GM21528 (cell line): ENCODE data around the gene TET3.

Experiments
- ATAC-seq: cut with Tn5 transposase; IDR thresholded peaks from one replicate; pipeline ENCODE4 v1.9.1; 2021; ENCODE audit warnings: mild to moderate bottlenecking, moderate library complexity; ENCODE audit not compliant: unreplicated experiment, low FRiP score

TET3 gene

DNA sequence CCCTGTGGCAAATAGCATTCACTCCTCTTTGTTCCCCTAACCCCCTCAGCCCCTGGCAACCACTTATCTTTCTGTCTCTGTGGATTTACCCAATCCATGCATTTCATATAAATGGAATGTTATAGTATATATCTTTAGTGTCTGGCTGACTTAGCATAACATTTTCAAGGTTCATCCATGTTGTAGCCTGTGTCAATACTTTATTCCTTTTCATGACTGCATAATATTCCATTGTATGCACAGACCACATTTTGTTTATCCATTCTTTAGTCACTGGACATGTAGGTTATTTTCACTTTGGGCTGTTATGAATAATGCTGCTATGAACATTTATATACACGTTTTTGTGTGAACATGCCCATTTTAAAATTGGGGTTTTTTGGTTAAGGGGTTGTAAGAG lies 42.8 kb downstream of the TET3 start:
- ATAC-seq, result no peak

DNA sequence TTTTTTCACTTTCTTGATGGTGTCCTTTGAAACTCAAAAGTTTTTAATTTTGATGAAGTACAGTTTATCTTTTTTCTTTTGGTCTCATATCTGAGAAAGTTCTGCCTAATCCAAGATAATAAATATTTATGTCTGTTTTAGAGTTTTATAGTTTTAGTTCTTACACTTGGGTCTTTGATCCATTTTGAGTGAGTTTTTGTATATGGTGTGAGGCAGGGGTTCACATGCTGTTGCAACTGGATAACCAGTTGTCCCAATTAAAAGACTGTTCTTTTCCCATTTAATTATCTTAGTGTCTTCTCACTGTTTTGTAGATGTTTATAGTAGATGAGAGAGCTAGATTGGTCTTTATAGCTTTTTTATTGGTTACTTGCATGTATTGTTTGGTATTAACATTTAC lies 43.6 kb downstream of the TET3 start:
- no peak for ATAC-seq

- no peak for ATAC-seq
These were observed 44.0 kb downstream of the TET3 start for GRCh38 chr2:74028741-74029140.

- no peak for ATAC-seq
These were observed 45.1 kb downstream of the TET3 start for GRCh38 chr2:74029714-74030397.

GRCh38 chr2:74031221-74031620 lies 46.5 kb downstream of the TET3 start:
- ATAC-seq, result no peak

DNA sequence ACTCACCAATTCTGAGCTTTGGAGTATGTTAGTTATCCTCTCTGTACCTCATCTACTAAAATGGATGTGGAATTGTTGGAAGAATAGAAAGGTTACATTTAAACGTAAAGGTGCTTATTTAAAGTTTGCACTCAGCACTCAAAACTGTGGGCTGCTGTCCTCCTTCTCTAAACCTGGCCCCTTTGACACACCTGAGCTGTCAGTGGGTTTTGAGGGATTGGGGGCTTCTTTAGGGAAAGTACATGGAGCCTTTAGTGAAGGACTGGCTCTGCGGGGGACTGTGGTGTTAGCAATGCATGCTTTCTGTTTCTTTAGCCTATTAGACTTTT lies 47.2 kb downstream of the TET3 start:
- no peak for ATAC-seq

DNA sequence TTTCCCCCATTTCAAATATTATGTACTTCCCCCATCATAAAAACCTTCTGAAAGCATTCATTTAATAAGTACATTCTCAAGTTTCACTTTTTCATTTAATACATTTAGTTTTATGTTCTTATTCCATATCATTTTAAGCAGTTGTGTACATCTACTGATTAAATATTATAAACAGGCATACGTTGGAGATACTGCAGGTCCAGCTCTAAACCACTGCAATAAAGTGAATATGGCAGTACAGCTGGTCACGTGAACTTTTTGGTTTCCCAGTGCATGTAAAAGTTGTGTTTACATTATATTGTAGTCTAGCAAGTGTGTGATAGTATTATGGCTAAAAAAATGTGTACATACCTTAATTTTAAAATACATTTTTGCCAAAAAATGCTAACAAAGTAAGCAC lies 48.7 kb downstream of the TET3 start:
- no peak for ATAC-seq
